H1 (cell line): ENCODE data around the gene ANP32A.

ENCODE experiments used
- CEBPB ChIP-seq: IDR thresholded peaks from 2 replicates; pipeline ENCODE4 v1.6.1; 2012; ENCODE audit warnings: low read depth, low read length
- EP300 ChIP-seq, 2 experiments: IDR thresholded peaks; 1 replicate in 1 of 2; 2 replicates in 1 of 2; pipeline ENCODE4 v1.6.1; 2011 to 2012; ENCODE audit warnings: low read depth in 2 of 2, low read length in 2 of 2, mild to moderate bottlenecking in 2 of 2, borderline replicate concordance in 1 of 2, inconsistent platforms in 1 of 2, moderate library complexity in 1 of 2
- EZH2 ChIP-seq: fragments of 200-600 bp; sonication (generic); IDR thresholded peaks from 2 replicates; pipeline ENCODE4 v1.7.1; 2012; ENCODE audit warnings: low read depth, mild to moderate bottlenecking, moderate library complexity, low read length, inconsistent platforms; ENCODE audit not compliant: severe bottlenecking
- HDAC2 ChIP-seq, 2 experiments: fragments of 300-600 bp in 1 of 2; sonication (generic) in 1 of 2; IDR thresholded peaks; 2 replicates each; pipeline ENCODE4 v1.6.1; 2011 to 2012; ENCODE audit warnings: low read depth in 2 of 2, low read length in 2 of 2, mild to moderate bottlenecking in 2 of 2, moderate library complexity in 2 of 2, borderline replicate concordance in 1 of 2, inconsistent platforms in 1 of 2
- NRF1 ChIP-seq: IDR thresholded peaks from 2 replicates; pipeline ENCODE4 v1.6.1; 2011; ENCODE audit warnings: mild to moderate bottlenecking, low read depth, low read length, improper control_type of control experiment
- POLR2AphosphoS5 ChIP-seq: IDR thresholded peaks from 2 replicates; pipeline ENCODE4 v1.6.1; 2011; ENCODE audit warnings: low read depth, low read length
- RXRA ChIP-seq: IDR thresholded peaks from 2 replicates; pipeline ENCODE4 v1.6.1; 2011; ENCODE audit warnings: low read depth, mild to moderate bottlenecking, low read length, moderate library complexity; ENCODE audit not compliant: insufficient read depth
- TF ChIP-seq, protein P1 (sequence below), 3 experiments: IDR thresholded peaks; 1 replicate in 2 of 3; 2 replicates in 1 of 3; pipeline versions ENCODE4 v1.5.1 to v1.6.1; 2011; ENCODE audit warnings: low read length in 3 of 3, mild to moderate bottlenecking in 3 of 3, inconsistent platforms in 2 of 3, low read depth in 1 of 3, moderate library complexity in 1 of 3; ENCODE audit not compliant: insufficient read depth in 1 of 3; ENCODE audit errors: control extremely low read depth in 1 of 3

DNA sequence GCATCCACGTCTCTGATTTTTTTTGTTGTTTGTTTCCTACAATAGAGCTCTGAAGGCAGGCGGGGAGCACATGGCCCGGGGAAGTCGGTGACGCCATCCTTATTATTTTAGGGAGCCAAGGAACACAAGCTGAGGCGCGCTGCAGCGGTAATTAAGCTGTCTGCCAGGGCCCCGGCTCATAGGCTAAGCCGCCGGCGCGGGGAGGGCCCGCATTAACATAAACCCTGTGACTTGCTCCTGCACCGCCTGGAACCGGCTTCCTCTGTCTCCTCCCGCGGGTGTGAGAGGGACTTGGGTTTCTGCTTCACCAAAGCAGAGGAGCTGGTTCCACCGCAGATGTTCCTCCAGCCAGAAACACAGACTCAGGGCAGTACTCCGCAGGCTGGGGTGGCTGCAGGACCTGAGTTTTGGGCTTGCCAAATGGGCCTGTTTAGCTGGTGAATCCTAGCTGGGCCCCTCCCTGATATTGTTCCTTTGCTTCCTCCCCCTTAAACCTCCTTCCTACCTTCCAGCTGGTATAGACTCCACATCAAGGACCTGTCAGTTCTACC is 25.3 kb downstream of the ANP32A start:
- TF ChIP-seq, protein P1, sequence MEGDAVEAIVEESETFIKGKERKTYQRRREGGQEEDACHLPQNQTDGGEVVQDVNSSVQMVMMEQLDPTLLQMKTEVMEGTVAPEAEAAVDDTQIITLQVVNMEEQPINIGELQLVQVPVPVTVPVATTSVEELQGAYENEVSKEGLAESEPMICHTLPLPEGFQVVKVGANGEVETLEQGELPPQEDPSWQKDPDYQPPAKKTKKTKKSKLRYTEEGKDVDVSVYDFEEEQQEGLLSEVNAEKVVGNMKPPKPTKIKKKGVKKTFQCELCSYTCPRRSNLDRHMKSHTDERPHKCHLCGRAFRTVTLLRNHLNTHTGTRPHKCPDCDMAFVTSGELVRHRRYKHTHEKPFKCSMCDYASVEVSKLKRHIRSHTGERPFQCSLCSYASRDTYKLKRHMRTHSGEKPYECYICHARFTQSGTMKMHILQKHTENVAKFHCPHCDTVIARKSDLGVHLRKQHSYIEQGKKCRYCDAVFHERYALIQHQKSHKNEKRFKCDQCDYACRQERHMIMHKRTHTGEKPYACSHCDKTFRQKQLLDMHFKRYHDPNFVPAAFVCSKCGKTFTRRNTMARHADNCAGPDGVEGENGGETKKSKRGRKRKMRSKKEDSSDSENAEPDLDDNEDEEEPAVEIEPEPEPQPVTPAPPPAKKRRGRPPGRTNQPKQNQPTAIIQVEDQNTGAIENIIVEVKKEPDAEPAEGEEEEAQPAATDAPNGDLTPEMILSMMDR (IDR thresholded peaks at IDR 0.05; ENCODE audit: control extremely low read depth in 1 of 3, insufficient read depth in 1 of 3, low read depth in 1 of 3, low read length in 3 of 3) = no peak
- TF ChIP-seq CEBPB (no peak), POLR2AphosphoS5 (peak; percentile 65), NRF1 (no peak), RXRA (no peak), HDAC2 (IDR thresholded peaks at IDR 0.05; ENCODE audit: borderline replicate concordance in 1 of 2, low read depth in 2 of 2, low read length in 2 of 2) (0 out of 4 replicates have a peak, but pooled peaks of 1 of the 2 experiments have one; percentile 20), EP300 (IDR thresholded peaks at IDR 0.05; ENCODE audit: borderline replicate concordance in 1 of 2, low read depth in 2 of 2, low read length in 2 of 2) (no peak), EZH2 (no peak)
